Transverse colon (tissue), 4 donors: ENCODE data around the gene TENM4. TPM values are rescaled to one million over a fixed set of nuclear protein-coding genes. Genes with fewer than 3 reads are reported as not detected.

ENCODE experiments used
- DNase-seq: peaks from one replicate; pipeline ENCODE4 v3.0.0-alpha.2; 2019
- H3K27ac ChIP-seq, 4 donors: fragments of 200-600 bp; sonication (generic); 2 replicates each; pipeline ENCODE4 v1.5.1; 2016 to 2018; ENCODE audit warnings: inconsistent platforms in 4 of 4
- H3K27me3 ChIP-seq: fragments of 200-600 bp; sonication (generic); 2 replicates; pipeline ENCODE4 v1.5.1; 2017; ENCODE audit warnings: inconsistent platforms
- H3K36me3 ChIP-seq, 4 donors: fragments of 200-600 bp; sonication (generic); 2 replicates each; pipeline ENCODE4 v1.5.1; 2017 to 2019; ENCODE audit warnings: inconsistent platforms in 4 of 4
- H3K4me1 ChIP-seq, 4 donors: fragments of 200-600 bp; sonication (generic); 2 replicates each; pipeline ENCODE4 v1.5.1; 2017 to 2020; ENCODE audit warnings: inconsistent platforms in 4 of 4
- H3K4me3 ChIP-seq, 4 donors: fragments of 200-600 bp; sonication (generic); 1 replicate in 1 of 4; 2 replicates in 3 of 4; pipeline versions ENCODE4 v1.5.1 to v1.6.1; 2017 to 2019; ENCODE audit warnings: inconsistent platforms in 4 of 4
- H3K9me3 ChIP-seq, 2 donors: fragments of 200-600 bp; sonication (generic); 2 replicates each; pipeline ENCODE4 v1.5.1; 2017 to 2019; ENCODE audit warnings: inconsistent platforms in 2 of 2
- EP300 ChIP-seq: sonication (generic); formaldehyde crosslinking; IDR thresholded peaks from one replicate; pipeline ENCODE4 v1.6.1; 2017; ENCODE audit warnings: antibody characterized with exemption, low read depth
- POLR2A ChIP-seq: fragments of 450-650 bp; IDR thresholded peaks from one replicate; pipeline ENCODE4 v1.6.1; 2016; ENCODE audit warnings: antibody characterized with exemption, mild to moderate bottlenecking, moderate library complexity
- POLR2AphosphoS5 ChIP-seq, 3 donors: sonication (generic); formaldehyde crosslinking; IDR thresholded peaks; one replicate each; pipeline ENCODE4 v1.6.1; 2016; ENCODE audit warnings: antibody characterized with exemption in 3 of 3
- WGBS, 2 donors: methylation state at CpG; one replicate each; pipeline ENCODE4 v1.1.5; 2018; ENCODE audit warnings: low coverage in 1 of 2; 5-methylcytosine and 5-hydroxymethylcytosine counted together
- in situ Hi-C, 4 donors: fragments of 200-750 bp; cut with MboI; loops; one replicate each; pipeline versions ENCODE4 v1.15.0 to v1.15.1; 2017; ENCODE audit warnings: low sequenced_read_pairs in 3 of 4, low pct_ligation_motif_present in 1 of 4, low pct_unique_long_range_greater_than_20kb in 1 of 4
- intact Hi-C: fragments of 100-400 bp; cut with DNase I; formaldehyde crosslinking; loops from one replicate; pipeline ENCODE4 v1.15.1; 2023; ENCODE audit warnings: low total_unique reads
- total RNA-seq, 4 donors: library from RNA; depleted of rRNA; stranded (reverse); fragments of >200 nt; gene quantifications; one replicate each; pipeline ENCODE4 v1.1.0, GENCODE V29; 2016
- TF ChIP-seq, protein P1 (sequence below), 5 experiments: fragments of 200-600 bp in 3 of 5; fragments of 450-650 bp in 2 of 5; sonication (generic) in 3 of 5; IDR thresholded peaks; 1 replicate in 2 of 5; 2 replicates in 3 of 5; pipeline ENCODE4 v1.5.1; 2016 to 2017; ENCODE audit warnings: antibody characterized with exemption in 5 of 5, inconsistent platforms in 3 of 5, mild to moderate bottlenecking in 2 of 5, moderate library complexity in 1 of 5

TENM4 gene
- total RNA-seq, 4 donors from 2014 or later = 0.14 to 0.79 (median 0.39) TPM

- Histone ChIP-seq H3K27me3 (no peaks in the 10 kb centered on the region), H3K27ac (no peak overlapping the region), H3K9me3 (no peaks in the 10 kb centered on the region), H3K36me3 (no peaks in the 10 kb centered on the region), H3K4me3 (no peak overlapping the region), H3K4me1 (no peaks in the 10 kb centered on the region)
- TF ChIP-seq POLR2A = no peak
- TF ChIP-seq, protein P1, sequence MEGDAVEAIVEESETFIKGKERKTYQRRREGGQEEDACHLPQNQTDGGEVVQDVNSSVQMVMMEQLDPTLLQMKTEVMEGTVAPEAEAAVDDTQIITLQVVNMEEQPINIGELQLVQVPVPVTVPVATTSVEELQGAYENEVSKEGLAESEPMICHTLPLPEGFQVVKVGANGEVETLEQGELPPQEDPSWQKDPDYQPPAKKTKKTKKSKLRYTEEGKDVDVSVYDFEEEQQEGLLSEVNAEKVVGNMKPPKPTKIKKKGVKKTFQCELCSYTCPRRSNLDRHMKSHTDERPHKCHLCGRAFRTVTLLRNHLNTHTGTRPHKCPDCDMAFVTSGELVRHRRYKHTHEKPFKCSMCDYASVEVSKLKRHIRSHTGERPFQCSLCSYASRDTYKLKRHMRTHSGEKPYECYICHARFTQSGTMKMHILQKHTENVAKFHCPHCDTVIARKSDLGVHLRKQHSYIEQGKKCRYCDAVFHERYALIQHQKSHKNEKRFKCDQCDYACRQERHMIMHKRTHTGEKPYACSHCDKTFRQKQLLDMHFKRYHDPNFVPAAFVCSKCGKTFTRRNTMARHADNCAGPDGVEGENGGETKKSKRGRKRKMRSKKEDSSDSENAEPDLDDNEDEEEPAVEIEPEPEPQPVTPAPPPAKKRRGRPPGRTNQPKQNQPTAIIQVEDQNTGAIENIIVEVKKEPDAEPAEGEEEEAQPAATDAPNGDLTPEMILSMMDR (IDR thresholded peaks at IDR 0.05) = no peak
- no peak for TF ChIP-seq POLR2AphosphoS5 (IDR thresholded peaks at IDR 0.05)
- TF ChIP-seq EP300 = no peak
- in situ Hi-C loops = no loop called here
- intact Hi-C loops = no loop called here
- no peak for DNase-seq
- 40 to 48% methylated on average over 5 to 7 of the region's 7 CpGs for WGBS, 2 donors
These were observed 266.5 kb downstream of the TENM4 start for GRCh38 chr11:79174045-79175008.

DNA sequence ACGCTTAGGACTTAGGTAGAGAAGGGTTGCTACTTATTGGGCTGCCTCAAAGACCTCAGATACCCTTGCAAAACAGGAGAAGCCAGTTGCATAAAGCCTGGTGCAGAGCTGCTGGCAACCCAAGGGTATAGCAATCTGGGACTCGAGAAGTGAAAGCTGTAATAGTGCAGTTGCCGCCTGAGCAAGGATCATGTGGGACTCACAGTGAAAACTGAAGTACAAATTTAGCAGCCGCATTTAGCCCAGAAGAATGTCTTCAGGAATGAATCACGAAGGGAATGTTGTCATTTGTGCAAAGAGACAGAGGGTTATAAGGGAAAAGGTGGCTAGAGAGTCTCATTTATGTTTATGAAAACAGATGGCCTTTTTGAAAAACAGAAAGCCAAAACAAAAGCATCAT lies 267.2 kb downstream of the TENM4 start:
- WGBS, 2 donors = 63 to 67% methylated on average over 2 to 5 of the region's 5 CpGs
- intact Hi-C loops (no loop called here), in situ Hi-C loops (no loop called here)
- no peak for DNase-seq
- Histone ChIP-seq H3K27ac (no peak overlapping the region), H3K4me1 (no peaks in the 10 kb centered on the region), H3K27me3 (no peaks in the 10 kb centered on the region), H3K36me3 (no peaks in the 10 kb centered on the region), H3K4me3 (no peak overlapping the region), H3K9me3 (no peaks in the 10 kb centered on the region)
- TF ChIP-seq POLR2A (no peak), POLR2AphosphoS5 (IDR thresholded peaks at IDR 0.05) (no peak), EP300 (no peak)
- TF ChIP-seq, protein P1 (IDR thresholded peaks at IDR 0.05) = no peak

- no peaks in the 10 kb centered on the region for H3K27me3 ChIP-seq
- TF ChIP-seq, protein P1 (IDR thresholded peaks at IDR 0.05) = no peak
- TF ChIP-seq POLR2A = no peak
- no peak for TF ChIP-seq EP300
- no peak for TF ChIP-seq POLR2AphosphoS5 (IDR thresholded peaks at IDR 0.05)
- no peaks in the 10 kb centered on the region for H3K4me1 ChIP-seq
- no peak overlapping the region for H3K4me3 ChIP-seq
- DNase-seq = no peak
- H3K27ac ChIP-seq = no peak overlapping the region
- no peaks in the 10 kb centered on the region for H3K36me3 ChIP-seq
- H3K9me3 ChIP-seq = no peaks in the 10 kb centered on the region
- intact Hi-C loops (no loop called here), in situ Hi-C loops (no loop called here)
- 40 to 60% methylated on average over 1 to 2 of the region's 2 CpGs for WGBS, 2 donors
These were observed 270.5 kb downstream of the TENM4 start for GRCh38 chr11:79170321-79170720.

DNA sequence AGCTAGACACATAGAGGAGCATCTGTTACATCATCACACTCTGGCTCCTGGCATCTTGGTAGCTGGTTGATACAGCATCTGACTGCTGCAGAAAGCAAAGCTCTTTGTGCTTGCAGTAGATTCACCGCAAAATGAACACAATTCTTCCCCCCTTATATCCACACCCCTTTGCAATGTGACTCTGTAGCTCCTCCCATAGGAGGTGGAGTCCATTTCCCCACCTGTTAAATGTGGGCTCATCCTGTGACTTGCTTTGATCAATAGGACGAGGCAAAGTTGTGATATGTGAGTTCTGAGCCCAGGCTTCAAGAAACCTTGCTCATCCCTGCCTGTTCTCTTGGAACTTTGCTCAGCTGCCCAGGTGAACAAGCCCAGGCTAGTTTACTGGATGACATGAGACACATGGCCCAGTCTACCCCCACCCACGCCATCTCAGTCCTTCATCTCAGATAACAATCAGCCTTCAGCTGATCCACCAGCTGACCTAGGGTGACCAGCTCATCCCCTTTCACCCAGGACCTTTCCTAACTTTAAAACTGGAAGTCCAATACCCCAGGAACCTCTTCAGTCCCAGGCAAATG lies 272.2 kb downstream of the TENM4 start:
- H3K27me3 ChIP-seq = no peaks in the 10 kb centered on the region
- no peaks in the 10 kb centered on the region for H3K4me1 ChIP-seq
- TF ChIP-seq POLR2AphosphoS5 (IDR thresholded peaks at IDR 0.05) = no peak
- TF ChIP-seq, protein P1 (IDR thresholded peaks at IDR 0.05) = no peak
- no peak for TF ChIP-seq EP300
- H3K36me3 ChIP-seq = no peaks in the 10 kb centered on the region
- intact Hi-C loops (no loop called here), in situ Hi-C loops (no loop called here)
- no peaks in the 10 kb centered on the region for H3K9me3 ChIP-seq
- H3K4me3 ChIP-seq = no peak overlapping the region
- H3K27ac ChIP-seq = no peak overlapping the region
- no peak for DNase-seq
- WGBS, 2 donors = 83% methylated on average over 3 of the region's 3 CpGs; no CpG with 5 or more reads in 1 of the 2 donors
